Right hindlimb (tissue), 1 donor: ENCODE results near the gene BTG2.

Experiments
- DNase-seq: peaks from one replicate; pipeline ENCODE4 v3.0.0-alpha.2; 2018

The BTG2 gene

DNA sequence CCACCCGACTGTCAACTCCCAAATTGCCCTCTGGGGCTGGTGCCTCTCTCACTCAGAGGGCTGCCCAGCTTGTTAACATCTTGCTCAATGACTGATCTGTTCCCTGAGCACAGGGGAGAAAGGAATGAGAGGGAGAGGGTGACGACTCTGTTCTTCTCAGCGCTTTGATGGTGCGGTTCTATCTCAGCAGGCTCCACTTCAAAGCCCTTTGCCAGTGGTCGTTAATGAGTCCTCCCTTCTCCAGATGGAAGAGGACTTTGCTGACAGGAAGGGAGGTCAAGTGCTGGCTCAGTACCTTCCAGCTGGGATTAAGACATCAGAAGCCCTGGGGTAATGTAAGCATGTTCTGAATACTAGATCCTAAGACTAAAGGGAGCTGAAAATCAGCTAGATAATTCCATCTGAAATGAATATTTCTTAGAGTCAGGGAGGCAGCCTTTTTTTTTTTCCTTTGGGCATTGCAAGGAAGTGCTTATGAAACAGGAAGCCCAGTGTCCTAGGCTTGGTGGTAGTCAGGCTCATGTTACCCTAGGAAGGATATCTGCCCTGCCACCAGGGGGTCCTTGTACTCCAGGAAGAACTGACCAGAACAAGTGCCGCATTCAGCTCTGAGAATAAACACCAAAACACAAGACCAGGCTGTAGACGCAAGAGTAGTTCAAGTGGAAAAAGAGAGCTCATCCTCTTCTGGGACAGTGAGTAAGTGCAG, 40.9 kb downstream of the BTG2 start:
- no peak for DNase-seq

DNA sequence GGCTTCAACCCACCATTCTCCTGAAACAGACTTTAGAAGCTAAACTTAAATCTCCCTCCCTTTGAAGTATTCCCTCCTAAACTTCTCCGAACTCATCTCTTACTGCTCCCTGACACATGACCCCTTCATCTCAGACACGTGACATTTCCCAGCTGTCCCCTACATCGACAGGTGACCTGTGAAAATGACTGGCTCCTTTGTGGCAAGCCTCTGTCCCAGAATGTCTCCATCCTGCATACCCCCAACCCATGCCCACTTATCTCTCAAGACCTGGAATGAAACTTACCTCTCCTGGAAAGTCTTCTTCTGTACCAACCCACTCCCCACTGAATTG, 41.4 kb downstream of the BTG2 start:
- no peak for DNase-seq

DNA sequence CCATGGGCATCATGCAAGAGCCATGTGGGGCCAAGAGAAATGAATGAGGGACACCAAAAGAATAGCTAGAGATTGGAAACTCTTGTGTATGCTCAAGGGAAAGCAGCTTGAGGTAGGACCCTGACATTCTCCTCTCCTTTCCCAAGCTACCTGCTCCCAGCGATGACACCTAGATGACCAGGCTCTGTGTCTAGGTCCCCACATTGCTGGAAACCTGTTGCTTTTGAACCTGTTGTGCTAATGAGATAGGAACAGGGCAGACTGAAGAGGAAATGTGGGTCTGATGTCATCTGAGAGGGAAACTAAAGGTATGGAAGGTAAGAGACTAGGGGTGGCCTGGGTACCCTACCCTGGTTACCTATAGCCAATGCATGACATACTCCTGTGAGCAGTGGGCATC, 43.8 kb downstream of the BTG2 start:
- DNase-seq: no peak

DNA sequence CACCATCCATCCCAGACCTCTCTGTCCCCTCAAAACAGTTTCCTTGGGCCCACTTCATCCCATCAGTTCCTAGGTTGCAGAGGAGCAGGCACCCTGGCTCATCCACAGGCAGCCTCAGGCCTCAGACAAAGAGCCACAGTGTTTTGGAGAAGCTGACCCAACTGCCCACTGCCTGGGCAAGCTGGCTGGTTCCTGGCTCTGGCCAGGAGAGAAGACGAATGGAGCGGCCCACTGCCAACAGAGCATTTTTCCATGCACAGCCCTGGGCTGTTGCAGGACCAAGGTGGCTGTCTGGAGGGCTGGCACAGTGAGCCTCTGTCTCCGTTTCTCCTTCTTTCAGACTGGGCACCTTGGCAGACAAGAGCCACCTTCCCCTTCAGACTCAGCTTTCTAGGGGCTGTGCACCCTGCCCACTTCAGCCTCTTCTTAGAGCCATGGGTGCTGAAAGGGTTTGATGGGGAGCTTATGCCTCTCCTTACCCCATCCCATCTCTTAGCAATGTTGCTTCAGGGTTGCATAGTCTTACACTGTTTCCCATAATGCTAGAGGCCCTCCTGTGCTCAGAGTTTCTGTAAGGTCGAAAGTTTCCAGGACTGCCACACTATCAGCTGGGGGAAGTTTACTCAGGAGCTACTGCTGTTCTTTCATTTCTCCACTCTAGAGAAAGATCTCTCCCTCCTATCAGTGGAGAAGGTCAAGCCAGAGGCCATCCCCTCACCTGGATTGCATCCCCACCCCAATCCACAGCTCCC, 44.6 kb downstream of the BTG2 start:
- DNase-seq: peak; percentile 53

DNA sequence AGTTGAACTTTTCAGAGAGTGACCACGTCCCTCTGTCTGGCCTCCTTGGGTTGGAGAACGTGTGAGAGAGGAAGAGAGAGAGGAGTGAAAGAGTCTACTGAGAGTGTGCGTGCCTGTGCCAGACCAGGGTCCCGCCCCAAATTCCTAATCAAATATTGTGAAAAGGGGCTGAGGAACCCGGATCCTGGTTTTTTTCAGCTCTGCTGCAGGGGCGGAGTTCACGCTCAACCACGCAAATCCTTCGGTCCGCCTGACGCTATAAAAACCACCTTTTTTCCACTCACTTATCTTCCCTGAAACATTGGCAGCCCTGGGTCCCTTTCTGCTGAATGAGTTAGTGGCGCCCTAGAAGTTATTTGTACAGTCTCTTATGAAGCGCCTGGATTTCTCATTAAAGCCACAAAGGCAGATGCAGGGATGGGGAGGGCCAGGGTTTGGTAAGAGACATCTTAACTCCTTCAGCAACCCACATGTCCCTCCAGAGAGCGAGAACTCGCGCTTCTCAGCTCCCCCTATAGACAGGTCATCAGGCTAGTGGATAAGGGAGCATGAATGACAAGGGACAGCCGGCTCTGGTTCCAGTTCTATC, 45.8 kb downstream of the BTG2 start, which contains the start of gene FMOD:
FMOD (minus strand) TSS at position 86 of the 589 bp plus-strand sequence. CDS start 2,852 bp downstream, outside the sequence.
- DNase-seq: peak; percentile 91

DNA sequence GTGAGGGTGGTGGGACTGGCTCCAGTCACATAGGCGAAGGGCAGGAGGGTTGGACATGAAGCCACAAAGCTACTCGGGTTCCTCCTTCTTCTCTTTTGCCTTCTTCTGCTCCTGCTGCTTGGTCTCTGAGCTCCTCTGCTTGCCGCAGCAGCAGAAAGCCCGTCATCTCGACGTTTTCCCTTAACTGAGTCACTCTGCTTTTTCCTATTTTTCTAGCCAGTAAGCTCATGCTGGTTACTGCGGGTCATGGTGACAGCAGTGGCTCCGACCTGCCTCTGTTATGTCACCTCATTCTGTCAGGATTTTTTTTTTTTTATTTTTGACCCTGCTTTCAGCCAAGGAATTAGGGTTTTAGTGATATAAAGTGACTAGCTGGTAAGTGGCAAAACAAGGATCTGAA, 48.2 kb downstream of the BTG2 start:
- DNase-seq: no peak

DNA sequence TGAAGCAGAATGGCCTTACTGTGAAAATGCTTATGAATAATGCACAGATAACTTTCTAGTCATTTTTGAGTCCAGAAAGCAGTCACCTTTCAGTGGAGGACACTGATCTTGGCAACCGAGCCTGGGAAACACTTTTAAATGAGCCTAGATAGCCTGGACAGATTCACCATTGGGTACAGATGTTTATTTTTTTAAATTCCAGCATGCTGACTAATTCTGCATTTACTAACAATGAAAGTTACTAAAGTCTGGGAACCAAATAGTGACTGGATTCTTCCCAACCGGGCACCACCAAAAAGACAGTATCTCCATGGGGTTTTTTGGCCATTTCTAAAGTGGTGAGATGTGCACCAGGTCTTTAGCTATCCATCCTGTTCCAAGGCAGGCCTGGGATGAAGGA, 48.9 kb downstream of the BTG2 start:
- no peak for DNase-seq

DNA sequence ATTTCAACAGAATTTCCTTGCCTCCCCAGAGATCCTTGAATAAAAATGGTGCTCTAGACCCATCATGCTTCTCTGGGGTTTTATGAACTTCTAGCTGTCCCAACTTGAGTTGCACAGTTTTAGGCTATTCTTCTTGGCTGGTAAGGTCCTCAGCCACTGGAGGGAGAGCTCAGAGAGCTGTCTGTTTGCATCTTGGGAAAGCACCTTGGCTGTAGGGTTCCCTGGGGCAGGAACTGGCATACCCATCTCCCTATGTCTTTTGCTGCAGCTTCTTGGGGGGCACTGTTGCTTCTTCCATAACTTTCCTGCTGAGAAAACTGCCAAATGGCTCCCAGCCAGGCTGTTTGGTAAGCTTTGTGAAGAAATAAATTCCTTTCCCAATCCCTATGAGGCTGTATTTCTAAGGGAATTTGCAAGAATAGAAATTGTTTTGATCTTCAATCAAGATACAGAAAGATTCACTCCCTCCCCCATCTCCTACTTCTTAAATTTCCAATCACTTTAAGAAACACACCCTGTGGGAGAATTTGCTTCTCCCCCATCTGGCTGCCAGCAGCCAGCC, 53.8 kb downstream of the BTG2 start:
- DNase-seq: no peak
